ENCODE results near the gene BUB1B. TPM values are rescaled to one million over a fixed set of nuclear protein-coding genes. Genes with fewer than 3 reads are reported as not detected.
A peak's percentile ranks its signal among the peaks of the same experiment; 100 is the strongest.

The BUB1B gene
- total RNA-seq, 1 experiment from 2014 or later: 34.6 TPM

DNA sequence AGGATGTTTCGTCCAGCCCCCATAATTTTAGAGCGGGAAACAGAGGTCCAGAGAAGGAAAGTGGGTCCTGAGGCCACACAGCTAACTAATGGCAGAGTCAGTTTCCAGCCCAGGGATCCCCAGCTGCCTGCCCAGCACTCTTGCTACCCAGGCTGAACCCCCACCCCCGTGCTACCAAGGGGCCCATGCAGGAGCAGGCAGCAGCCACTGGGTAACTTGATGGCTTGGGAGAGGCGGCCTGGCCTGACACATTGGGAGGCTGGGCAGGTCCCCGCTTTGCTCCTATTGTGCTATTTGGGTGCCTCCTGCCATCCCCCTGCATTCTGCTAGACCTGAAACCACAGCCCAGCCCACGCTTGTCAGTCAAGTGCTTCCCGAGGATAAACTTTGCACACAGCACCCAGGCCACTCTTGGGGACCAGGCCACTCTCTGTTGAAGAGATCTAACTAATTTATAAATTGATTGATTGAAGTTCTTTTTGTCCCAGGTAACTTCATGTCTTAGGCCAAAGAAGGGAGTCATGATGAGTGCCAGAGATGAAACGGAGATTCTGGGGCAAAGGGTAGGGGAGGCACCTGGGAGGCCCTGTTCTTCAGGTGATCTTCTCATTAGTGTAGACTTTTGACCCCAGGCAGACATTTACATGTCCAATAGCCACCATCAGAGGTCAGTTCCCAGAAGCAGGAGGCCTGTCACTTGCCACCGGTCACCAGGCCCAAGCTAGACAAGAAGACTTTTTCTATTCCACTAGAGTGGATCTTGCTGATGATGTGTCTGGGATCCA is 85.0 kb downstream of the BUB1B start:
- in situ Hi-C loops (cut with HindIII; ENCODE audit: low pct_unique_long_range_greater_than_20kb, low sequenced_read_pairs): no loop called here
- no peak for DNase-seq (ENCODE audit: low read depth, low spot score)

DNA sequence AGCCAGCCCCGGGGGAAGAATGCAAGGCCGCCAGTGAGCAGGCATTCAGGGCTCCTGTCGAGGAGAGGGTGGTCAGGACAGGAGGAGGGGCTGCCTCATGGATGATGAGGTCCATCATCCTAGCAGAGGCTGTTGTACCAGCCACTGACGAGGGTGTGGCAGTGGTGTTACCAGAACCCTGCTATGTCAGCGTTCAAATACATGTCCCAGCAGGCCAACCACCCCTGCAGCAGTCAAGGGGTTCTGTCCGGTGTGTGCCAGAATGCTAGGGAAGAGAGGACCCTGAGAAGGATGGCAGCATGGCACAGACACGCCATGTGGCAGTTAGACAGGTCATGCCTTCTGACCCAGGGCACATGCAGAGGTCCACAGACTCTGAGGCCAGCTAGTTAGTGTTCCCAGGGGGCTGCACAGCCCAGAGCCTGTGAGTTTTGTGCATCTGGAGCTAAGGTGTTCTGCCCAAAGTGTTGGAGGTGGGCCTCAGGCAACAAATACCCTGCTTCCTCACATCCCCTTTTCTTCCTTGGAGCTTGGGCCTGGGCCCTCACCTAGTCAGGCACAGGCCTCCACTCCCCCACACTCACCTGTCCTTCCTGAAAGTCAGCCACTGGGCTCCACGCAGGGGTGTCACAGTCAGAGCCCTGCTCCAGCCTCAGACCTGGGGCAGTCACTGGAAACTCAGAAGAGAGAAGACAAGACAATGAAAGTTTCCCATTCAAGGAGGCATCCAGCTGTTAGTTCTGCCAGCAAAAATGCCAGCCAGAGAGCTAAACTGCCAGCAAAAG is 85.8 kb downstream of the BUB1B start:
- in situ Hi-C loops (cut with HindIII; ENCODE audit: low pct_unique_long_range_greater_than_20kb, low sequenced_read_pairs): no loop called here
- DNase-seq (ENCODE audit: low read depth, low spot score): no peak

DNA sequence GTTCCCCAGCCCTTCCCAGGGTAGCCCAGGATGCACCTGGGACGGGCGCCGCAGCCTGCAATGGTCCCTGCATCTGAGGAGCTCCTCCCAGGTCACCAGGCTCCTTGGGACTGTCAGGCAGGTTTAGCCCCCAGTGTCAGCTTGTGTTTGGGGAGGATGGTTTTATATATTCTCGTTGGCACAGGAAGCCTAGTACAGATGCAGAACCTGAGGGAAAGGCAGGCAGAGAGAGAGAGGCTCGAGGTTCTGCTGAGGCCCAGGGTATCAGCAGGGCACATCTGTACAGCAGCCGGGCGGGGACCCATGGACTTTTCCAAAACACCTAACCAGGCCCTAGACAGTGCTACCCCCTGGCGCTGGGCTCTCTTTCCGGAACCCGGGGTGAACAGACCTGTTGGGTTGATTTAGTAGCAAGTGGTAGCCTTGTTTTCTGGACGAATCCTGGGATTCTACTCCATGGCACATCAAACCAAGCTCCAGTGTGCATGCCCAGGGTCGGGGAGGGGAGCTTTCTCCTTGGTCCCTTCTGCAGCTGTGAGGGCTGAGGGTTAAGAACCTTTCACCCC is 86.6 kb downstream of the BUB1B start:
- DNase-seq (ENCODE audit: low read depth, low spot score): no peak
- in situ Hi-C loops (cut with HindIII; ENCODE audit: low pct_unique_long_range_greater_than_20kb, low sequenced_read_pairs): no loop called here

DNA sequence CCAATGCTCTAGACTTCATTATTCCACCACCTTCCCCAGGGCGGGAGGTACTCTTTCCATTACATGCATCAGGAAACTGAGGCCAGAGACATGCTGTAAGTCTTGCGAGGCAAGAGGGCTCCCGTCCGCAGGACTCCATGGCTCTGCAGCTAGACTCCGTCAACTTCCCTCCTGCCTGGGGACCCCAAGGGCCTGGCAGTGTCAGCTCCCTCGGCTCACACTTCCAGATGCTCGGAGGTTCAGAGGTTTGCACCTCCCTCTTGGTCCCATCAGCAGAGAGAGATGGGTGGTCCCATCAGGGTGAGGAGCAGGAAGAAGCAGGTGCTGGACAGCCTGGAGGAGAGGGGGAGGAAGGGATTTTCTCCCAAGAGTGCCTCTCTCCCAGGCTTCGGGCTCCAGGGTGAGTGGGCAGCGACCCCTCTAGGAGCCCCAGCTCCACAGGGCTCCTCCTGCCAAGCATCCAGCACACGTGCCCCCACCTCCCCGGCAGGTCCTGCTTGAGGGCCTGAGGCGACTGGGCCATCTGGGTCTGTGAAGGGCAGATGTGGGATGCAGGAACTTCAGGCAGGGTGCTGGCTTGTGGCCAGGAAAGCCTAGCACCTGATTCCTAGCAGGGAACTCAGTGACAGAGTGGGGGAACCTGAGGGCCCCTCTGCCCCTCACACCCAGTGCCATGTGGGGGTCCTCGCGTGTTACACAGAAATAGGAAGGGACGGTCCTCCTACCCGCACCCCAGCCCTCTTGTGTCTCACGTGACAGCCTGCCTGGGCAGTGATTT is 87.3 kb downstream of the BUB1B start:
- in situ Hi-C loops (cut with HindIII; ENCODE audit: low pct_unique_long_range_greater_than_20kb, low sequenced_read_pairs): no loop called here
- no peak for DNase-seq (ENCODE audit: low read depth, low spot score)

DNA sequence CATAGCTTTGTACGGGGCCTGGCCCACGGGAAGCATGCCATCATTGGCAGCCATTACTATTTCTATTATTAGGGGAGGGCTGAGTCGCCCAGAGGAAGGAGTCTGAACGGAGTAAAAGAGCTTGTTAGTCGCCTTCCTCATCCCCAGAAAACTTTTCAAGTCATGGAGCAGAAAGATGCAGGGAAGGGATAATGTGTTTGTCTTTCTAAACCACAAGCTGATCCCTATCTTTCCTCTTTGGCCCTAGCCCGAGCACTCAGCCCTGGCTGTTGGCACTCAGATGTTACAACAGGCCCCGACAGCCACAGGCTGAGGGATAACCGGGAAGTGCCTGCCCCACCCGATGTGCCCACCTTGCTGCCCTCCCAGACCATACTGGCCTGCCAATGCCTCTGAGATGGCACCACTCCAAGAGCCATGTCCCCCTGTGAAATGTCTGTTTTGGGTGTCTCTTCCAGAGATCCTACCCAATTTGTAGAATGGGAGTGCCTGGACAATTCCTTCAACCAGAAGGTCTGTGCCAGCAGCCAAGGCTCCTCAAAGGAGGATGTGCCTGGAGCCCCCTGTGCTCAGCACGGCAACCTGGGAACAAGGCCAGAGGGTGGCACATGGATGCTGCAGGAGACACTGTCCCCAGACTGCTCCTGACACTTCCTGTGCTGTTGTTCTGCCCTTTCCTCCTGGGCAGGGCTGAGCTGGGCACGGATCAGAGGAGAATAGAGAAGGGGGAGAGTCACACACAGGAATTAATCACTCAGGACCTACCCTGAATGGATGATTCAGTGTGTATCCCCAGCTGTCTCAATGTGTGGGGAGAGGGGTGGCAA is 88.8 kb downstream of the BUB1B start:
- DNase-seq (ENCODE audit: low read depth, low spot score): no peak
- in situ Hi-C loops (cut with HindIII; ENCODE audit: low pct_unique_long_range_greater_than_20kb, low sequenced_read_pairs): no loop called here

DNA sequence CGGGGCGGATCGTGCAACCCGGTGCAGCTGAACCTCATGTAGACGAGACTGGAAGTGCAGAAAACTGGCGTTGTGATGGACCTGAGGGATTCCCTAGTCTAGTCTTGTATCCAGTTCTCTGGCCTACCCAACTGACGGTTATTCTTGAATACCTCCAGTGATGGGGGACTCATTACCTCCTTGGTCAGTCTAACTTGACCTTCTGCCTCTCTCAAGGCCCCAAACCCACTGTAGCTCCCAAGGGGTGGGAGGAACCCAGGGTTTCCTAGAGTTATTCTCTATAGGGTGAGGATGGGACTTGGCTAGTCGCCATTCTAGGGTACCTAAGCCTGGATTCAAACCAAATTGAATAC is 89.4 kb downstream of the BUB1B start:
- DNase-seq (ENCODE audit: low read depth, low spot score): no peak
- in situ Hi-C loops (cut with HindIII; ENCODE audit: low pct_unique_long_range_greater_than_20kb, low sequenced_read_pairs): no loop called here

DNA sequence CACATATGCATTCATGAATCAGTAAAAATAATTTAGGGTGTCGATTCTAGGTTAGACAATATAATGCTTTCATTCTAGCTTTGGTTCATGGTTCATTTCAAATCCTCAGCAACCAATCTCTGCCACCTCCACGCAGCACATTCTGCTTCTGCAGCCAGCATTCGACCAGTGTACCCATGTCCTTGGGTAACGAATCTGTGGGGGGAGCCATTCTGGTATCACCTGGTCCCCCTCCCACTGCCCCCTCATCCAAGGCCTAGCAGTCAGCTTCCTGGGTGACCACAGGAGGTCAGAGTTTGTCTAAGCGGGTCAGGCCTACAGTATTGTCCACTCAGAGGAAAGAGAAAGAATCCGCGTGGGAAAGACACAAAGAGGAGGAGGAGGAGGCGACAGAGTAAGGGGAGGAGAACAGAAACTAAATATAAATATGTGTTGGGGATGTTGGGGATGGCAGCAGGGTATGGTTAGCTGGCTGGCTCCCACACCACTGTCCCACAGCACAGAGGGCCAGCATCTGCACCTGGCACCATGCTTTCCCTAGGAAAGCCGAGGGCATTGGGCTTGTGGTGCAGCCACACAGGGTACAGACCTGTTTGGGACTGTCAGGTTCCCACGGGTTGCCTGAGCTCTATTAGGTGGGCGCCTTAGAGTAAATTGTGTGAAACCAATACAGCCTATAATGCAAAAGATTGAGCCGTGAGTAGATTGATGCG is 90.1 kb downstream of the BUB1B start:
- no peak for DNase-seq (ENCODE audit: low read depth, low spot score)
- in situ Hi-C loops (cut with HindIII; ENCODE audit: low pct_unique_long_range_greater_than_20kb, low sequenced_read_pairs): no loop called here

DNA sequence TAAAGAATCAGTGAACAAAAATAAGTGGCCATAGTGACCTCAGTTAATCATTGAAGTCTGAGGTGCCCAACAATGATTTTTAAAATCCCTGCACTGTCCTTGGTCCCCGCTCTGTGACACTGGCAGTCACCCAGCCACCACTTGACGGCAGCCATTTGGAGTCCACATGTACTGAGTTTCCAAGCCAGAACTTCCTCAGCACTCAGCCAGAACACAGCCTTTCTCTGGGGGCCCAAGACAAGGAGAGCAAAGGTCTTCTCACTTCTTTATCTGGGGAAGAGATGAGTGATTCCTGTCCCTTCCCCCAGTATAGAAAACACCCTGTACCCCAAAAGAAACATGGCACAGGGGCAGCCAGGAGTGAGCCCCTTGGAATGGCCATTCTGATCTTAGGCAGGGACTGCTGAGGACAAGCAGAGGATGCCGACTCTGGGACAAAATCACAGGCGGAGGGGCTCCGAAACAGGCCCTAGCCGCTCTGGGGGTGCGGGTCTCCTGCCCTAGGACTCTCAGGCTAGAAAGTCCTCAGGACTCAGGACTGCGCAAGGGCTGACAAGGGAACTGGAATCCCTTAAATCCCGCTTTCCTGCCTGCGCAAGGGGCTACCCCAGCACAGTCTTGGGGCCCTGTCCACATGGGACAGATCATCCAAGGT is 90.7 kb downstream of the BUB1B start:
- in situ Hi-C loops (cut with HindIII; ENCODE audit: low pct_unique_long_range_greater_than_20kb, low sequenced_read_pairs): no loop called here
- no peak for DNase-seq (ENCODE audit: low read depth, low spot score)

DNA sequence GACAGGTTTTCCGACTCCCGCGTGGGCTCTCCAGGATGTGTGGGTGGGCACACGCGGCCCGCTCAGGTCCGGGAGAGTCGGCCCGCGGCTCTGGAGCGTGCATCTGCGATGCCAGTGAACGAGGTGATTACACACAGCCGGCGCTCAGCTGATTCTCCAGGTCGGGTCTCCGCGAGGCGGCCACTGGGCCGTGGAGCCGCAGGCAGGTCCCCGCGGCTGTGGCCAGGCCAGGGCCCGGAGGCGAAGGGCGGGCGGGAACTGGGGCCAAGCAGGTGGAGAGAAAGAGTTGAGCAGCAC is 91.2 kb downstream of the BUB1B start:
- no peak for DNase-seq (ENCODE audit: low read depth, low spot score)
- in situ Hi-C loops (cut with HindIII; ENCODE audit: low pct_unique_long_range_greater_than_20kb, low sequenced_read_pairs): no loop called here

DNA sequence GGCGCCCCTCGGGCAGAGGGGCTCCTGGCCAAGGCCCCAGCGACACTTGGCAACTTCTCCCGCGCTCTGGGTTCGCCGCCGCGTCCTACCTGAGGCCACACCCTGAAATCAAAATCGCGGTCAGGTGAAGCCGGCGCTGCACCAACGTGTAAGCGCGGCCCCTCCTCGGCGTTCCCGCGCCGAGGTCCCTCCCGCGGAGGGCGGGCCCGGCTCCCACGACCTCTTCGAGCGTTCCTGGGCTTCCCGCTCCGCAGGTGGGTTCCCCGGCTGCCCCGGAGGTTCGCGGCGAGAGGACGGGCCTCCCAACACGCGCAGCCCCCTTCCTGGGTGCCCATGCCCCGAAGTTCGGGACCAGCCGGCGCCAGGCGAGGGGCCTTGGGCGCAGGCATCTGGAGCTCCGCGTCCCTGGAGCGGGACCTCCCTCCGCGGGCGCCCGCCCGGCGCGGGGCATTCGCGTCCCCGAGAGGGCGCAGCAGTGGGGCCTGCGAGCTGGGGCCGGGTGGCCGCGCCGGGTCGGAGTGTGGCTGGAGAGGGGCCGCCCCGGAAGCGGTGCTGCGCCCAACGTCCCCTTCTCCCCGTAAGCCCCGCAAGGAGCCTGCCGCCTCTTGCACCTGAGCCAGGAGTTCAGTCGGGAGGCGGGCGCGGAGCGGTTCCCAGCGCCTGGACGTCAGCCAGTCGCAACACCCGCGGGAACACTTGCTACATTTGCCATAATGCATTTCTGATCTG is 91.7 kb downstream of the BUB1B start:
- DNase-seq (ENCODE audit: low read depth, low spot score): no peak
- in situ Hi-C loops (cut with HindIII; ENCODE audit: low pct_unique_long_range_greater_than_20kb, low sequenced_read_pairs): no loop called here

DNA sequence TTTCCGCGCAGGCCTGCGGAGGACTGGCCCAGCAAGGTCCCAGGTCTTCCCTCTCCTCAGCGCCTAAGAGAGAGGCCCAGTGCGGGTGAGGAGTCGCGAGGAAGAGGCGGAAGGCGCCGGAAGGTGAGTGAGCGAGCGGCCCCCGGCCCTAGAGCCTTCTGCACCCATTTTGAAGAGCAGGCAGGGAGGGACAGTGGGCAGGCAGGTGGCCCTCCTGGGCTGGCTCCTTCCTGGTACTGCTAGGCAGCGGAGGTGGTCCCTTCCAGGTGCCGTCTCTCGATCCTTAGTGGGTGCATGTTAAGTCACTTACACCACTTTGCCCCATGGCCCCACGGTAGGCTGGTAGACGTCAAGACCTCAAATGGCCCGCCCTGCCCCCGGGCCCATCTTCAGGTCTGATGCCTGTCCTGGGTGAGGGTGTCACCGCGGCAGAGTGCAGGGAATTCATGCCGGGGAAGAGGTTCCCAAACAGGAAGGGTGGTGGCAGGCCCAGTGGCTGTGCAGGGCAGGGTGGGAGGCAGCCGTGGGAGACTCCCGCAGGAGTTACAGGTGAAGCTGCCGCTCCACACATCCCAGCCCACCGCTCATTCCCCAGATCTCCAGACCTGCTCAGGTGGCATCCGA is 92.4 kb downstream of the BUB1B start:
- DNase-seq (ENCODE audit: low read depth, low spot score): no peak
- in situ Hi-C loops (cut with HindIII; ENCODE audit: low pct_unique_long_range_greater_than_20kb, low sequenced_read_pairs): no loop called here

DNA sequence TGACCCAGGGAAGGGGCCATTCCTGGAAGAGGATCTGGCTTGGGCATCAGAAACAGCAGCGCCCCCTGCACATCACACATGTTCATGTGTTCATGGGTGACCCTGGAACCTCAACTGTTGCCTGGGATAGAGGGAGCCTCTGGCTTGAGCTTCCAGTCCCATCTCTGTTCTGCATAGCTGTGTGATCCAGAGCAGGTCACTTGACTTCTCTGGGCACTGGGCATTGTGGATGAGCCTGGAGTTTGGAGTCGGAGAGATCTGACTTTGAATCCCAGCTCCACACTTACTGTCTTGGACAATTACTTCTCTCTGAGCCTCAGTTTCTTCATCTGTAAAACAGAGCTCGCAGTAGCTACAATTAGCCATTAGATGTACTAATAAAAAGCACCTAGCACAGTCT is 93.6 kb downstream of the BUB1B start:
- no peak for DNase-seq (ENCODE audit: low read depth, low spot score)
- in situ Hi-C loops (cut with HindIII; ENCODE audit: low pct_unique_long_range_greater_than_20kb, low sequenced_read_pairs): no loop called here

DNA sequence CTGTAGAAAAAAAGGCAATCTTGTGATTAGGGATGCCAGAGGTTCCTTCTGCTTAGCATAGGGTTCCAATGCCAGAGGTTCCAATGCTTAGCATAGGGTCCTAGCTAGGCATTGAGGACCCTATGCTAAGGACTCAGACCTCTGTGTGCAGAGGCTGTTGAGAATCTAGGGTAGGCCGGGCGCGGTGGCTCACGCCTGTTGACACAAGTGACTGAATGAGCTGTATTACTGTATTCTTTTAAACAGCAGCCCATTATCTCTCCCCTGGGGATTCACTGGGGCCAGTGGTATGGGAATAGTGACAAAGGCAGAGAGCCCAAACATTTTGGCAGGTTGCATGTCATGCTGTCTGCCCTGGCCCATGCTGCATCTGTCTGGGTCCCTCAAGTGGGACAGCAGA is 94.2 kb downstream of the BUB1B start:
- in situ Hi-C loops (cut with HindIII; ENCODE audit: low pct_unique_long_range_greater_than_20kb, low sequenced_read_pairs): no loop called here
- DNase-seq (ENCODE audit: low read depth, low spot score): no peak

DNA sequence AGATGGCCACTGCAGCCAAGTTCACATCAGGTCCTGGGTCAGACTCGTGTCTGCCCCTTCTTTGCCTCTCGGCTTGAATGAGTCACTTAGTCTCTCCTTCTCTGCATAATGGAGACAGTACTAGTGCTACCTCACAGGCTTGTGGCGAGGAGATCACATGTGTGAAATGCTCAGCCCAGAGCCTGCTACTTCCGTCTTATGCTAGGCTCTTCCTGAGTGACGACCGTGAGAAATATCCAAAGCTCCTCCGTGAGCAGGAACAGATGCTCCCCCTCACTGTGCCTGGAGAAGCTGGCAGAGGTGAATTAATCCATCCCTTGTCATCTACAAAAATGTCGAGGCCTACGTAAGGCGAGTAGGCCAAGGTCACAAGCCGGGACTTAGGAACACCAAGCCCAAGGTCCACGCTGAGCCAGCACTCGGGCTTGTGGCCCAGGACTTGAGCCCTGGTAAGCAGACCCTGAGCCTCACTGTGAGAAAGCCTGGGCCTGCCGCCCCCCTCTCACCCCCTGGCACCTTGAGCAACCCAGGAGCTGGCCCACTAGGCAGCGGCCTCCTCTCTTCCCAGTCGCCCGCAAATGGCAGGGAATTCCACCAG is 95.9 kb downstream of the BUB1B start:
- in situ Hi-C loops (cut with HindIII; ENCODE audit: low pct_unique_long_range_greater_than_20kb, low sequenced_read_pairs): no loop called here
- DNase-seq (ENCODE audit: low read depth, low spot score): peak; percentile 17
